ENCODE data around the gene TTC39A.

TTC39A gene

DNA sequence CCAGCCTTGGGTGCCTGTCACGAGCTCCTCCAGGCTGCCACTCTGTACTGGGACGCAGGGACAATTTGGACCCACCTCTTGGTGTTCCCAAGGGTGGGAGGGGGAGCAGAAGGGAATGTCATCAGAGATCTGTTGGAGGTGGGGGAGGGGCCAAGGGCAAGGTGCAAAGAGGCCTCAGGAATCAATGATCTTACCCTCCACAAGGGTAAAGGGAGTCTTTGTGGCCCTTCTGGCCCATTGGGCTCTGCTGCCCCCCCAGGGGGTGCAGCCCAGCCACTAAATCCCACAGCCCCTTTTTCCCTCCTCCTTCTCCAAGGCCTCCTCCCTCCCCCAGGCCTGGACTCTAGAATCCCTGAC, 8.5 kb downstream of the TTC39A start:
- no peak for DNase-seq (ENCODE audit: extremely low read depth, low read depth)
- TF ChIP-seq CTCF (IDR thresholded peaks at IDR 0.05; ENCODE audit: low read depth, low read length), result no peak

- no peak for DNase-seq (ENCODE audit: extremely low read depth, low read depth)
- no peak for TF ChIP-seq CTCF (IDR thresholded peaks at IDR 0.05; ENCODE audit: low read depth, low read length)
These were observed 9.1 kb downstream of the TTC39A start for GRCh38 chr1:51320967-51321923.

- DNase-seq (ENCODE audit: extremely low read depth, low read depth), result no peak
- TF ChIP-seq CTCF (IDR thresholded peaks at IDR 0.05; ENCODE audit: low read depth, low read length), result no peak
These were observed 12.6 kb downstream of the TTC39A start for GRCh38 chr1:51317798-51318197.

DNA sequence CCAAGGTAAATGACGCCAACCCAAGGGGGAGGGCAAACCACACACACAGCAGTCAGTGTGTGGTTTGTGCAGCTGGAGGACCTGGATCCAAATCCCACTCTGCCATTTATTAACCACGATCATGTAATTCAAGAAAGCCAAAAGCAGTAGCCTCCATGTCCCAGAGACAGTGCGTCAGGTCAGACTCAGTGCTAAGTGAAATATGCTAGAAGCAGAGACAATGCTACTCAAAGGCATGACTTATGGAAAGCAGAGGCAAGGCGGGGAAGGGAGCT, 13.6 kb downstream of the TTC39A start:
- TF ChIP-seq CTCF (IDR thresholded peaks at IDR 0.05; ENCODE audit: low read depth, low read length), result no peak
- DNase-seq (ENCODE audit: extremely low read depth, low read depth), result no peak

DNA sequence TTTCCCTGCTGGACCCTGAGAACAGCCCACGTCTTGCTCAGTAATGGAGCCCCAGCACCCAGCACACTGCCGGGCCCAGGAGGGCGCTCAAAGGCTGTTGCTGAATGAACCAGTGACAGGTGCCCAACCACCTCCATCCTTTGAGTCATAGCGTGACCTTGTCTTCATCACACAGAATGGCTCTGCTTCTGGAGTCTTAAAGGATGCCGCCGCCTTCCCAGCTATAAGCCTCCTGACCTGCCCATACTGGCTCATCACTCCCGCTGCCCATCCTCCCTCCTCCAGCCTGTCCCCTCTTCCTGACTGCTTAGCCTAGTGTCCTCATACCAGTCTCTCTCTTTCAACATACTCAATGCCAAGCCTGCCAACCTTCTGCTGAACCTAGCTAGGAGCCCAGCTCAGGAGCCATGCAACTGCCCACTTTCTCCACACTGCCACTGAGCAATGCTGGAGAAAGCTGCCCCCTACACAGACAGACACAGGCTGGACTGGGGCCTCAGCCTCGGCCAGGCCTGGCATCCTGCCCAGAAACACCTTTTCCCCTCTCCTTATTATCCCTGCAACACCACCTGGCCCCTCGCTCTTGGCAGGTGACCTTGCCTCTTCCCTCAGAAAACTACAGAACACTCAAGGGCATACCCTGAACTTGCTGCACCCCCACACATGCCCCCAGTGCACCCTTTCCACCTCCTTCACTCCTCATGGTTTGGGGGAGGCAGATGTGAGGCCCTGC, 14.1 kb downstream of the TTC39A start:
- no peak for TF ChIP-seq CTCF (IDR thresholded peaks at IDR 0.05; ENCODE audit: low read depth, low read length)
- DNase-seq (ENCODE audit: extremely low read depth, low read depth), result no peak

GRCh38 chr1:51314974-51315373, 15.4 kb downstream of the TTC39A start:
- TF ChIP-seq CTCF (IDR thresholded peaks at IDR 0.05; ENCODE audit: low read depth, low read length), result no peak
- no peak for DNase-seq (ENCODE audit: extremely low read depth, low read depth)

Measured in AG09319 (cell line).